Astrocyte (in vitro differentiated cells and primary cell): ENCODE measurements around the gene GRB7. TPM values are rescaled to one million over a fixed set of nuclear protein-coding genes. Genes with fewer than 3 reads are reported as not detected.

ENCODE experiments used
- DNase-seq: peaks from one replicate; pipeline ENCODE4 v3.0.0-alpha.2; 2010; ENCODE audit warnings: low read depth
- FAIRE-seq: peaks from 2 replicates; lab custom pipeline; 2011; peaks lifted over from hg19 to GRCh38; lab: Jason Lieb, UNC
- H2AFZ ChIP-seq: 2 replicates; pipeline ENCODE4 v1.6.0; 2012; ENCODE audit warnings: low read depth, low read length, inconsistent platforms
- H3K27ac ChIP-seq: 2 replicates; pipeline ENCODE4 v1.5.1; 2011; ENCODE audit warnings: low read depth, low read length, inconsistent platforms
- H3K27me3 ChIP-seq: 2 replicates; pipeline ENCODE4 v1.6.0; 2011; ENCODE audit warnings: low read length, inconsistent platforms; ENCODE audit not compliant: insufficient read depth
- H3K36me3 ChIP-seq: 2 replicates; pipeline ENCODE4 v1.5.1; 2011; ENCODE audit warnings: low read length, inconsistent platforms; ENCODE audit not compliant: insufficient read depth
- H3K4me1 ChIP-seq: 2 replicates; pipeline ENCODE4 v1.5.1; 2011; ENCODE audit warnings: low read length, inconsistent platforms; ENCODE audit not compliant: insufficient read depth
- H3K4me2 ChIP-seq: 2 replicates; pipeline ENCODE4 v1.6.0; 2012; ENCODE audit warnings: low read length, inconsistent platforms
- H3K4me3 ChIP-seq: 2 replicates; pipeline ENCODE4 v1.5.1; 2011; ENCODE audit warnings: low read depth, mild to moderate bottlenecking, low read length, inconsistent platforms; ENCODE audit not compliant: insufficient read depth
- H3K79me2 ChIP-seq: 2 replicates; pipeline ENCODE4 v1.6.0; 2012; ENCODE audit warnings: mild to moderate bottlenecking, low read length, inconsistent platforms; ENCODE audit not compliant: insufficient read depth
- H3K9ac ChIP-seq: 2 replicates; pipeline ENCODE4 v1.6.0; 2012; ENCODE audit warnings: mild to moderate bottlenecking, low read length, inconsistent platforms
- H3K9me3 ChIP-seq: 2 replicates; pipeline ENCODE4 v1.5.1; 2012; ENCODE audit warnings: low read depth, mild to moderate bottlenecking, low read length, inconsistent platforms; ENCODE audit not compliant: insufficient read depth
- H4K20me1 ChIP-seq: 2 replicates; pipeline ENCODE4 v1.6.0; 2012; ENCODE audit warnings: low read length, inconsistent platforms; ENCODE audit not compliant: insufficient read depth
- H3K27ac Mint-ChIP-seq: one replicate; pipeline ENCODE4 v1.8.0; 2021; ENCODE audit warnings: mild to moderate bottlenecking, mixed read lengths; ENCODE audit not compliant: unreplicated experiment
- H3K27me3 Mint-ChIP-seq: one replicate; pipeline ENCODE4 v1.8.0; 2021; ENCODE audit warnings: low read depth, mixed read lengths; ENCODE audit not compliant: unreplicated experiment
- H3K36me3 Mint-ChIP-seq: one replicate; pipeline ENCODE4 v1.8.0; 2021; ENCODE audit warnings: low read depth, mixed read lengths; ENCODE audit not compliant: unreplicated experiment
- H3K4me1 Mint-ChIP-seq: one replicate; pipeline ENCODE4 v1.8.0; 2021; ENCODE audit warnings: low read depth, mixed read lengths; ENCODE audit not compliant: unreplicated experiment
- H3K4me3 Mint-ChIP-seq: one replicate; pipeline ENCODE4 v1.8.0; 2021; ENCODE audit warnings: mild to moderate bottlenecking, moderate library complexity, mixed read lengths; ENCODE audit not compliant: unreplicated experiment
- H3K9me3 Mint-ChIP-seq: one replicate; pipeline ENCODE4 v1.8.0; 2021; ENCODE audit warnings: mild to moderate bottlenecking, mixed read lengths; ENCODE audit not compliant: unreplicated experiment
- CTCF ChIP-seq: IDR thresholded peaks from 2 replicates; pipeline ENCODE4 v1.5.1; 2011; ENCODE audit warnings: low read depth, mild to moderate bottlenecking, inconsistent platforms, low read length, moderate library complexity; ENCODE audit not compliant: insufficient read depth
- EZH2 ChIP-seq: IDR thresholded peaks from 2 replicates; pipeline ENCODE4 v1.6.1; 2012; ENCODE audit warnings: mild to moderate bottlenecking, low read length, inconsistent platforms; ENCODE audit not compliant: insufficient read depth
- total RNA-seq: library from RNA; stranded (reverse); gene quantifications from 2 replicates; pipeline ENCODE4 v1.2.1, GENCODE V29; 2021

The GRB7 gene
- total RNA-seq, 1 donor from 2014 or later: 3.3 TPM

- peaks cover 22% of the 10 kb centered on the region for H3K4me1 Mint-ChIP-seq
Observed at GRCh38 chr17:39751637-39752036, 13.9 kb downstream of the GRB7 start.

GRCh38 chr17:39752241-39752881 is 14.6 kb downstream of the GRB7 start:
- FAIRE-seq (no peak), DNase-seq (no peak)
- H2AFZ ChIP-seq: no peak overlapping the region
- H3K9ac ChIP-seq: no peak overlapping the region
- Mint-ChIP-seq H3K4me3 (peak overlapping the region; percentile 67), H3K27ac (no peak overlapping the region), H3K27me3 (peaks cover 2% of the 10 kb centered on the region), H3K36me3 (no peaks in the 10 kb centered on the region), H3K4me1 (peaks cover 29% of the 10 kb centered on the region), H3K9me3 (no peaks in the 10 kb centered on the region)
- no peaks in the 10 kb centered on the region for H3K27me3 ChIP-seq
- no peaks in the 10 kb centered on the region for H3K36me3 ChIP-seq
- no peak overlapping the region for H3K4me3 ChIP-seq
- H3K9me3 ChIP-seq: no peaks in the 10 kb centered on the region
- no peak overlapping the region for H3K27ac ChIP-seq
- peaks cover 8% of the 10 kb centered on the region for H3K4me1 ChIP-seq
- no peak overlapping the region for H3K4me2 ChIP-seq
- H4K20me1 ChIP-seq: no peaks in the 10 kb centered on the region
- no peaks in the 10 kb centered on the region for H3K79me2 ChIP-seq
- TF ChIP-seq CTCF (no peak), EZH2 (no peak)

More at GRCh38 chr17:39751637-39752036, 13.9 kb downstream of the GRB7 start:
- FAIRE-seq (no peak), DNase-seq (no peak)
- Mint-ChIP-seq H3K27ac (no peak overlapping the region), H3K36me3 (no peaks in the 10 kb centered on the region), H3K27me3 (peaks cover 6% of the 10 kb centered on the region), H3K4me3 (no peak overlapping the region), H3K9me3 (no peaks in the 10 kb centered on the region)
- Histone ChIP-seq H4K20me1 (no peaks in the 10 kb centered on the region), H2AFZ (no peak overlapping the region), H3K27me3 (no peaks in the 10 kb centered on the region), H3K4me1 (peaks cover 7% of the 10 kb centered on the region), H3K79me2 (no peaks in the 10 kb centered on the region), H3K36me3 (no peaks in the 10 kb centered on the region), H3K4me2 (no peak overlapping the region), H3K9me3 (no peaks in the 10 kb centered on the region), H3K9ac (no peak overlapping the region), H3K27ac (no peak overlapping the region), H3K4me3 (no peak overlapping the region)
- no peak for TF ChIP-seq CTCF
- TF ChIP-seq EZH2: no peak

GRCh38 chr17:39753514-39754160 is 15.9 kb downstream of the GRB7 start:
- H3K36me3 Mint-ChIP-seq: no peaks in the 10 kb centered on the region
- Histone ChIP-seq H3K9ac (peak overlapping the region; percentile 79), H3K36me3 (no peaks in the 10 kb centered on the region), H3K9me3 (no peaks in the 10 kb centered on the region), H3K4me2 (peak overlapping the region; percentile 91), H3K4me3 (peak overlapping the region; percentile 62), H3K27me3 (no peaks in the 10 kb centered on the region), H2AFZ (peak overlapping the region; percentile 99), H3K4me1 (peaks cover 19% of the 10 kb centered on the region), H4K20me1 (no peaks in the 10 kb centered on the region), H3K79me2 (no peaks in the 10 kb centered on the region), H3K27ac (peak overlapping the region; percentile 34)
- DNase-seq (no peak), FAIRE-seq (no peak)
- peak overlapping the region; percentile 81 for H3K27ac Mint-ChIP-seq
- peaks cover 41% of the 10 kb centered on the region for H3K4me1 Mint-ChIP-seq
- H3K4me3 Mint-ChIP-seq: peak overlapping the region; percentile 62
- no peaks in the 10 kb centered on the region for H3K27me3 Mint-ChIP-seq
- TF ChIP-seq CTCF (no peak), EZH2 (no peak)
- H3K9me3 Mint-ChIP-seq: peaks cover 2% of the 10 kb centered on the region
